ENCODE data around the gene CHTOP. TPM values are rescaled to one million over a fixed set of nuclear protein-coding genes. Genes with fewer than 3 reads are reported as not detected.

Gene CHTOP
- total RNA-seq, 1 donor from 2014 or later: 59.3 TPM

DNA sequence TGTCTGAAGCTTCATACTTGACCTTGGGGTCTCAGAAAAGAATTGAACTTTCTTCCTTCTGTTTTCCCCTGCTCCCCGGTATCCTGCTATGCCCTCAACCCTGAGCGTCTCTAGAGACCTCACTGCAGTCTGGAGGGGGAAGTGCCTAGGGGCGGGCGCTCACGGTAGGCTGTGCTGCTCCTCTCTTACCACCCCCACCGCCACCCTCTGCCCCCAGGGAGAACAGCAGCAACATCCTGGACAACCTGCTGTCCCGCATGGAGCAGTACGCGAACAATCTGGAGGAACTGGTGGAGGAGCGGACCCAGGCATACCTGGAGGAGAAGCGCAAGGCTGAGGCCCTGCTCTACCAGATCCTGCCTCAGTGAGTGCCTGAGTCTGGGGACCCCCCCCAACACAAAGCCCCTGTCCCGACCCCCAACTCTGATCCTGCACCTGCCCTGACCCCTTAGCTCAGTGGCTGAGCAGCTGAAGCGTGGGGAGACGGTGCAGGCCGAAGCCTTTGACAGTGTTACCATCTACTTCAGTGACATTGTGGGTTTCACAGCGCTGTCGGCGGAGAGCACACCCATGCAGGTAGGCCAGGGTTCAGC is 55.0 kb downstream of the CHTOP start:
- H3K36me3 Mint-ChIP-seq (ENCODE audit: low read depth, unreplicated experiment): peaks cover 44% of the 10 kb centered on the region
- no peak for DNase-seq (ENCODE audit: low spot score)
- TF ChIP-seq, protein P1, sequence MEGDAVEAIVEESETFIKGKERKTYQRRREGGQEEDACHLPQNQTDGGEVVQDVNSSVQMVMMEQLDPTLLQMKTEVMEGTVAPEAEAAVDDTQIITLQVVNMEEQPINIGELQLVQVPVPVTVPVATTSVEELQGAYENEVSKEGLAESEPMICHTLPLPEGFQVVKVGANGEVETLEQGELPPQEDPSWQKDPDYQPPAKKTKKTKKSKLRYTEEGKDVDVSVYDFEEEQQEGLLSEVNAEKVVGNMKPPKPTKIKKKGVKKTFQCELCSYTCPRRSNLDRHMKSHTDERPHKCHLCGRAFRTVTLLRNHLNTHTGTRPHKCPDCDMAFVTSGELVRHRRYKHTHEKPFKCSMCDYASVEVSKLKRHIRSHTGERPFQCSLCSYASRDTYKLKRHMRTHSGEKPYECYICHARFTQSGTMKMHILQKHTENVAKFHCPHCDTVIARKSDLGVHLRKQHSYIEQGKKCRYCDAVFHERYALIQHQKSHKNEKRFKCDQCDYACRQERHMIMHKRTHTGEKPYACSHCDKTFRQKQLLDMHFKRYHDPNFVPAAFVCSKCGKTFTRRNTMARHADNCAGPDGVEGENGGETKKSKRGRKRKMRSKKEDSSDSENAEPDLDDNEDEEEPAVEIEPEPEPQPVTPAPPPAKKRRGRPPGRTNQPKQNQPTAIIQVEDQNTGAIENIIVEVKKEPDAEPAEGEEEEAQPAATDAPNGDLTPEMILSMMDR (IDR thresholded peaks at IDR 0.05; ENCODE audit: unreplicated experiment): no peak
- peak overlapping the region; percentile 75 for H3K4me3 Mint-ChIP-seq (ENCODE audit: unreplicated experiment)
- H3K9me3 Mint-ChIP-seq (ENCODE audit: unreplicated experiment): no peaks in the 10 kb centered on the region
- H3K27ac Mint-ChIP-seq (ENCODE audit: unreplicated experiment): peak overlapping the region; percentile 17
- peaks cover 1% of the 10 kb centered on the region for H3K27me3 Mint-ChIP-seq (ENCODE audit: unreplicated experiment)
- H3K4me1 Mint-ChIP-seq (ENCODE audit: unreplicated experiment): peaks cover 18% of the 10 kb centered on the region

GRCh38 chr1:153693466-153693865 is 59.6 kb downstream of the CHTOP start:
- Mint-ChIP-seq H3K4me3 (ENCODE audit: unreplicated experiment) (no peak overlapping the region), H3K27me3 (ENCODE audit: unreplicated experiment) (peaks cover 3% of the 10 kb centered on the region), H3K4me1 (ENCODE audit: unreplicated experiment) (peaks cover 14% of the 10 kb centered on the region), H3K9me3 (ENCODE audit: unreplicated experiment) (no peaks in the 10 kb centered on the region), H3K36me3 (ENCODE audit: low read depth, unreplicated experiment) (peaks cover 22% of the 10 kb centered on the region), H3K27ac (ENCODE audit: unreplicated experiment) (no peak overlapping the region)
- TF ChIP-seq, protein P1 (IDR thresholded peaks at IDR 0.05; ENCODE audit: unreplicated experiment): no peak
- no peak for DNase-seq (ENCODE audit: low spot score)

Small RNAs within 50 kb of the gene (microRNA-seq; reads per million reads assigned to microRNA genes)
- not detected for gene MIR8083 (ENCODE audit: unreplicated experiment)

Other genes with a start within 250 kb of the CHTOP start
- not detected for gene S100A8, start 243.0 kb upstream of the CHTOP start, total RNA-seq (ENCODE audit: unreplicated experiment)
- gene S100A7A, start 217.5 kb upstream of the CHTOP start, total RNA-seq (ENCODE audit: unreplicated experiment): not detected
- not detected for gene S100A7, start 173.4 kb upstream of the CHTOP start, total RNA-seq (ENCODE audit: unreplicated experiment)
- 11.9 TPM for gene S100A6, start 98.1 kb upstream of the CHTOP start, total RNA-seq (ENCODE audit: unreplicated experiment)
- gene S100A5, start 93.1 kb upstream of the CHTOP start, total RNA-seq (ENCODE audit: unreplicated experiment): not detected
- gene S100A4, start 88.3 kb upstream of the CHTOP start, total RNA-seq (ENCODE audit: unreplicated experiment): 2.8 TPM
- not detected for gene S100A3, start 84.8 kb upstream of the CHTOP start, total RNA-seq (ENCODE audit: unreplicated experiment)
- not detected for gene S100A2, start 68.2 kb upstream of the CHTOP start, total RNA-seq (ENCODE audit: unreplicated experiment)
- gene S100A16, start 20.9 kb upstream of the CHTOP start, total RNA-seq (ENCODE audit: unreplicated experiment): 363 TPM
- not detected for gene S100A14, start 17.7 kb upstream of the CHTOP start, total RNA-seq (ENCODE audit: unreplicated experiment)
- 152 TPM for gene S100A13, start 6.6 kb upstream of the CHTOP start, total RNA-seq (ENCODE audit: unreplicated experiment)
- not detected for gene S100A1, start 5.6 kb upstream of the CHTOP start, total RNA-seq (ENCODE audit: unreplicated experiment)
- 23.6 TPM for gene SNAPIN, start 24.6 kb downstream of the CHTOP start, total RNA-seq (ENCODE audit: unreplicated experiment)
- 216 TPM for gene ILF2, start 36.9 kb downstream of the CHTOP start, total RNA-seq (ENCODE audit: unreplicated experiment)
- 57.1 TPM for gene NPR1, start 44.6 kb downstream of the CHTOP start, total RNA-seq (ENCODE audit: unreplicated experiment)
- 69.4 TPM for gene INTS3, start 94.0 kb downstream of the CHTOP start, total RNA-seq (ENCODE audit: unreplicated experiment)
- gene SLC27A3, start 141.3 kb downstream of the CHTOP start, total RNA-seq (ENCODE audit: unreplicated experiment): 72.7 TPM